ENCODE data around the gene DYRK1B. TPM values are rescaled to one million over a fixed set of nuclear protein-coding genes. Genes with fewer than 3 reads are reported as not detected.
"Not testable (repeated sequence)": the region's sequence is repeated elsewhere in the genome, so short reads cannot be mapped to it uniquely, and the experiment has no call there.

Gene DYRK1B
- total RNA-seq, 3 donors from 2014 or later = 2.8 to 3.2 (median 2.8) TPM

DNA sequence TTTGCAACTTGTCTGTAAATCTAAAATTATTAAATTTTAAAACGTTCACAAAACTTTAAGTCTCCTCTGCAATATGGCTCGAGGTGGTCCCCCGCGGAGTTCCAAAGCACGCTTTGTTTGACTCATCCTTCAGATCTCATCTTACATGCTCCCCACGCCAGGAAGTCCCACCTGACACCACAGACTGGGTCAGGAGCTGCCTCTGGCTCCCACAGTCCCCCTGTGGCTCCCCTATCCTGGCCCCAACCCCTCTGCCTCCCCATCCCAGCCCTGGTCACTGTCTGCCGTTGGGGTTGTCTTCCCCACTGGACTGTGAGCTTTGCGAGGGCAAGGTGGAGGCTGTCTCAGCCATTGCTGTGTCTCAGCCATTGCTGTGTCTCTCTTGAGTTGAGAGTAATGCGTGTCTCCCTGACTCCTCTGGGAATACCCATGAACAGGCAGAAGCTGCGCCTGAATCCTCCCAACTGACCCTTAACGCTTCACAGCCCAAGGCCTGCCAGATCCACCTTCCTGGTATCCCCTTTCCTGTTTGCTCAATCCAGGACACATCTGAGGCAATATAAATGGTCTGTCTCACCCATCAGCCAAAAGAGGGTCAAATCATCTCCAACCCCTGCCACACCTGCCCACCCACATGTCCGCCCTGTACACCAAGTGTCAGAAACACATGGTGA, 15.9 kb downstream of the DYRK1B start:
- DNase-seq (no peak), ATAC-seq (no peak)
- Mint-ChIP-seq H3K4me1 (ENCODE audit: low read depth) (peaks cover 9% of the 10 kb centered on the region), H3K9me3 (peaks cover 2% of the 10 kb centered on the region), H3K4me3 (no peak overlapping the region), H3K27me3 (ENCODE audit: low read depth) (no peaks in the 10 kb centered on the region), H3K36me3 (ENCODE audit: insufficient read depth) (peaks cover 23% of the 10 kb centered on the region)

DNA sequence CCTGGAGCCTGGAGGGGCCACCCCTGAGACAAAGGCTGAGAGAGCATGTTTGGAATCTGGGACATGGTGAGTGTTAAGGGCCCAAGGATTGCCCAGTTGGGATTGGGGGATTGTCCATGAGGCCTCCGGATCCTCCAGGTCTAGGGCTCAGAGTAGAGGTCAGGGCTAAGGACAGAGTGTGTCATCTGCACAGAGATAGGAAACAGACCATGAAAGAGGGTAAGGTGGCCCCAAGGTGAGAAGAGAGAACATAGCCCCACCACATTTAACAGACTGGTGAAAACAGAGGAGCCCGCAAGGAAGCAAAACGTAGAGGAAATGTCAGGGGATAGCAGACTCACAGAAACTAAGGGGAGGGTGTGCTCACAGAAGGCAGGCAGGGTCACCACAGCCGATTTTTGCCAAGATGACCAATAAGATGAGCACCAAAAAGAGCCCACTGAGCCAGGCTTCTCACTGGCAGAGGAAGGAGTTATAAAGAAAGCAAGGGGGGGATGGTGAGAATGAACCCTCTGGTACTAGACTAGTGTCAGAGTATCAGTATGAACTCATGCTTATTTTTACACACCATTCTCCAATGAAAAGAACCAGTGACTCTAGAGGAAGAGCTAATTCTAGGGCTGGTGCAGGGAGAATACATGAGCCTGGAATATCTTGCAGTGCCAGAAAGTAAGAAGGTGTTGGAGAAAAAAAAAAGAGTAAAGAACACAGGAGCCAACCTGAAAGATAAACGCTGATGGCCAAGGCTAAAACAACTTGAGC, 17.5 kb downstream of the DYRK1B start:
- ATAC-seq = no peak
- peaks cover 9% of the 10 kb centered on the region for H3K4me1 Mint-ChIP-seq (ENCODE audit: low read depth)
- peaks cover 23% of the 10 kb centered on the region for H3K36me3 Mint-ChIP-seq (ENCODE audit: insufficient read depth)
- H3K4me3 Mint-ChIP-seq = no peak overlapping the region
- no peaks in the 10 kb centered on the region for H3K27me3 Mint-ChIP-seq (ENCODE audit: low read depth)
- no peak for DNase-seq
- H3K9me3 Mint-ChIP-seq = peaks cover 2% of the 10 kb centered on the region

DNA sequence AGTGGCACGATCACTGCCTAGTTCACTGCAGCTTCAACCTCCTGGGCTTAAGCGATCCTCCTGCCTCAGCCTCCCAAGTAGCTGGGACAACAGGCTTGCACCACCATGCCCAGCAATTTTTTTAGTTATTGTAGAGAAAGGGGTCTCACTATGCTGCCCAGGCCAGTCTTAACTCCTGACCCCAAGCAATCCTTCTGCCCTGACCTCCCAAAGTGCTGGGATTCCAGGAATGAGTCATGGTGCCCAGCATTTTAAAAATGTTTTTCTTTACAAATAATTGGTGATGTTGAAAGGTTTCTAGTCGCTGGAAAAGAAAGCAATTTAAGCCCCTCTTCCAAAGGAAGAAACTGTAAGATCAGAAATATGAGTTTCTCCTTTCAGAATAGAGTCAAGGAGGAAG, 19.4 kb downstream of the DYRK1B start:
- ATAC-seq = no peak
- no peaks in the 10 kb centered on the region for H3K9me3 Mint-ChIP-seq

DNA sequence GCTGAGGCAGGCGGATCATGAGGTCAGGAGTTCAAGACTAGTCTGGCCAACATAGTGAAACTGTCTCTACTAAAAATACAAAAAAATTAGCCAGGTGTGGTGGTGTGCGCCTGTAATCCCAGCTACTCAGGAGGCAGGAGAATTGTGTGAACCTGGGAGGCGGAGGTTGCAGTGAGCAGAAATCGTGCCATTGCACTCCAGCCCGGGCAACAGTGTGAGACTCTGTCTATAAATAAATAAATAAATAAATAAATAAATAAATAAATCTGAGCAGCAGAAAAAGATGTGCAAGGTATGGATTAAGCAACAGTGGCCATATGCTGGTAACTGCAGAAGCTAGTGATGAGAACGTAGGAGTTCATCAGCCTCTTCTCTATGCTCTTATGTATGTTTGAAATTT, 19.9 kb downstream of the DYRK1B start:
- H3K36me3 Mint-ChIP-seq (ENCODE audit: insufficient read depth) = peaks cover 16% of the 10 kb centered on the region
- not testable (repeated sequence) for H3K4me1 Mint-ChIP-seq (ENCODE audit: low read depth); H3K9me3 Mint-ChIP-seq; H3K4me3 Mint-ChIP-seq; ATAC-seq; DNase-seq; H3K27me3 Mint-ChIP-seq (ENCODE audit: low read depth)

More for the DNA sequence above, 19.4 kb downstream of the DYRK1B start:
- Mint-ChIP-seq H3K4me1 (ENCODE audit: low read depth) (peaks cover 6% of the 10 kb centered on the region), H3K27me3 (ENCODE audit: low read depth) (no peaks in the 10 kb centered on the region), H3K36me3 (ENCODE audit: insufficient read depth) (peaks cover 18% of the 10 kb centered on the region), H3K4me3 (no peak overlapping the region)
- no peak for DNase-seq

DNA sequence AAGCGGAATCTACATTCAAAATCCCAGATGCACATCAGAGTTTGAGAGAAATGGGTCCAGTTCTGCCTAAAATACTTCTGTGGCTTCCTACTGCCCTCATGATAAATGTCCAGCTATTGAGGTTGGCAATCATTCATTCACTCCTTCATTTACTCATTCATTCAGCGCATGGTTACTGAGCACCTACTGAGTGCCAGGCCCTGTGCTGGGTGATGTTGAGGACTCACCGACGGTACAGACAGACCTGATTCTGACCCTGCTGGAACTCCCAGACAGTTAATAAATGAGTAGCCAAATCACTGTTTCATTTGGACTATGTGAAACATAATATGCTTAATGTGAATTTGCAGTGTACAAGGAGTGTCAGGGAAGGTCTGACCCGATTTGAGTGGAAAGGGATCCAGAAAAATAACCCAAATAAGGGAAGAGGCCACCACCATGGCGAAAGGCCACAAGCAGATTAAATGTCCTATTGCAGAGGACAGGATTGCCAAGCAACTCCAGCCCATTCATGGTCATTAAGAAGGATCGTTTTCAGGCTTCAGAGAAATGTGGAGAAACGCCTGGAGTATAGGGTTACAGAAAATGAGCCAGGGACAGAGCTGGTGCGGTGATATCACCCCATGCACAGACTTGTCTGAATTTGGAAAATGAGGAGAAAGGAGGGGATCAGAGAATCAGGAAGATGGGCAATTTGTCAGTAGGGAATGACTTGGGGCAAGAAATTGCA, 20.5 kb downstream of the DYRK1B start:
- no peak for DNase-seq
- Mint-ChIP-seq H3K36me3 (ENCODE audit: insufficient read depth) (peaks cover 13% of the 10 kb centered on the region), H3K9me3 (no peaks in the 10 kb centered on the region), H3K4me1 (ENCODE audit: low read depth) (no peaks in the 10 kb centered on the region), H3K27me3 (ENCODE audit: low read depth) (no peaks in the 10 kb centered on the region), H3K4me3 (no peak overlapping the region)
- ATAC-seq = no peak

DNA sequence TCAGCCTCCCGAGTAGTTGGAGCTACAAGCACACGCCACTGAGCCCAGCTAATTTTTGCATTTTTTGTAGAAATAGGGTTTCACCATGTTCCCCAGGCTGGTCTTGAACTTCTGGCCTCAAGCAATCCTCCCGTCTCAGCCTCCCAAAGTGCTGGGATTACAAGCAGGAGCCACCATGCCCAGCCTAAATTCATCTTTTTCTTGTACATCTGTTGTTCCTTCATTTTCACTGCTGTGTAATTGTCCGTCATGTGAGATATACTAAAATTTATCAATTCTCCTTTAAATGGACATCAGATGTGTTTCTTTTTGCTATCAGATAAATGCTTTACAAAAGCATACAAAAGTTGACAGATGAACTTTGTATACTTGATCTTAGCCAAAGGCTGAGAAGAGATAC, 22.9 kb downstream of the DYRK1B start:
- no peaks in the 10 kb centered on the region for H3K4me1 Mint-ChIP-seq (ENCODE audit: low read depth)
- no peak for DNase-seq
- H3K36me3 Mint-ChIP-seq (ENCODE audit: insufficient read depth) = peaks cover 2% of the 10 kb centered on the region
- no peak overlapping the region for H3K4me3 Mint-ChIP-seq
- H3K9me3 Mint-ChIP-seq = no peaks in the 10 kb centered on the region
- H3K27me3 Mint-ChIP-seq (ENCODE audit: low read depth) = no peaks in the 10 kb centered on the region
- no peak for ATAC-seq

DNA sequence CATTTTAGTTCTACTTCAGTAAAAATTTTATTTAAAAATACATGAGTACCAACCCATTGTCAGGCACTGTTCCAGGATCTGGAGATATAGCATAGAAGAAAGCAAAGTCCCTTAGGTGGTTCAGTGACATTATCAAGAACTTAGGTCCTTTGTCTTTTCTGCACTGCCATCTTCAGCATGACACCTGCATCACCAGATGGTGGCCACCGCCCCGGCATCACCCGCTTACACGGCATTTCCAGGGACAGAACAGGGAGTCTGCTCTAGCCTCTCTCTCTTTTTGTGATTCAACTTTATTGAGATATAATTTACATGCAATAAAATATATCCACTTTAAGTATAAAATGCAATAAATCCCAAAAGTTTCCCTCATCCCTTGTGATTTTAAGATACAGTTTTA, 23.5 kb downstream of the DYRK1B start:
- Mint-ChIP-seq H3K27me3 (ENCODE audit: low read depth) (no peaks in the 10 kb centered on the region), H3K36me3 (ENCODE audit: insufficient read depth) (no peaks in the 10 kb centered on the region), H3K9me3 (no peaks in the 10 kb centered on the region), H3K4me3 (no peak overlapping the region), H3K4me1 (ENCODE audit: low read depth) (no peaks in the 10 kb centered on the region)
- DNase-seq (no peak), ATAC-seq (no peak)

DNA sequence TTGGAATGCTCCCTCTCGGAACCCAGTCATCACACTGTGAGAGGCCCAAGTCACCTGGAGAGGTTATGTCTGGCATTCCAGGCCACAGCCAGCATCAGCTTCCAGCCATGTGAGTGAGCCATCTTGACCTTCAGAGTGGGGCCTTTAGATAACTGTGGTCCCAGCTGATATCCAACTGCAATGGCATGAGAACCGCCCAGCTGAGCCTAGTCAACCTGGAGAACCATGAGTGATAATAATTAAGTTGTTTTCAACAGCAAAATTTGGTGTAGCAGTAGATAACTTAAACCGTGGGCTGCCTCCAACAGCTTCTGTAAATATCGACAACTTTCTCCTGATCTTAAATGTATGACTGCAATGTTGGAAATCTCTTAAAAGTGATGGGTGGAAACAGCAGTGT, 24.6 kb downstream of the DYRK1B start:
- Mint-ChIP-seq H3K36me3 (ENCODE audit: insufficient read depth) (no peaks in the 10 kb centered on the region), H3K27me3 (ENCODE audit: low read depth) (no peaks in the 10 kb centered on the region)
- ATAC-seq = no peak

DNA sequence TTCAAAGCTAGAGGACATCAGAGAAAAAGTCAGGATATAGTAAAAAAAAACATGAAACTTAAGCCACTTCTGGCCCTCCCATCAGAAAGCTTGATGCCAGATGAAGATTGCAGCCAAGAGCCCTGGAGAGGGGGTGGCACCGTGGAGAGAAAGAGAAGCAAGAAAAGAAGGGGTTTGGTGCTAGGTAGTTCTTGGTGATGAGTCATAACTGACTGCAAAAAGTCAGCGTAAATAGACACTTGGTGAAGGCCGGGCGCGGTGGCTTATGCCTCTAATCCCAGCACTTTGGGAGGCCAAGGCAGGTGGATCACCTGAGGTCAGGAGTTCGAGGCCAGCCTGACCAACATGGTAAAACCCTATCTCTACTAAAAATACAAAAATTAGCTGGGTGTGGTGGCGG, 25.3 kb downstream of the DYRK1B start:
- not testable (repeated sequence) for DNase-seq; H3K4me1 Mint-ChIP-seq (ENCODE audit: low read depth); H3K27me3 Mint-ChIP-seq (ENCODE audit: low read depth); H3K36me3 Mint-ChIP-seq (ENCODE audit: insufficient read depth); H3K9me3 Mint-ChIP-seq; ATAC-seq; H3K4me3 Mint-ChIP-seq

More for the DNA sequence above, 24.6 kb downstream of the DYRK1B start:
- no peak for DNase-seq
- H3K4me3 Mint-ChIP-seq = no peak overlapping the region
- no peaks in the 10 kb centered on the region for H3K9me3 Mint-ChIP-seq
- no peaks in the 10 kb centered on the region for H3K4me1 Mint-ChIP-seq (ENCODE audit: low read depth)

DNA sequence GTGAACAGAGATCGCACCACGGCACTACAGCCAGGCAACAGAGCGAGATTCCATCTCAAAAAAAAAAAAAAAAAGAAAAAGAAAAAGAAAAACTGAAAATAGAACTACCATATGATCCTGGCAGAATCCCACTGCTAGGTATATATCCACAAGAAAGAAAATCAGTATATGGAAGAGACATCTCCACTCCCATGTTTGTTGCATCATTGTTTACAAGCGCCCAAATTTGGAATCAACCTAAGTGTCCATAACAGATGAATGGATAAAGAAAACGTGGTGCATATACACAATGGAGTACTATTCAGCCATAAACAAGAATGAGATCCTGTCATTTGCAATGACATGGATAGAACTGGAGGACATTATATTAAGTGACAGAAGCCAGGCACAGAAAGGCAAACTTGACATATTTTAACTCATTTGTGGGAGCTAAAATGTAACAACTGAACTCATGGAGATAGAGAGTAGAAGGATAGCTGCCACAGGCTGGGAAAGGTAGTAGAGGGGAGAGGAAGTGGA, 26.1 kb downstream of the DYRK1B start:
- DNase-seq = no peak
- Mint-ChIP-seq H3K4me3 (no peak overlapping the region), H3K4me1 (ENCODE audit: low read depth) (no peaks in the 10 kb centered on the region), H3K36me3 (ENCODE audit: insufficient read depth) (no peaks in the 10 kb centered on the region), H3K9me3 (no peaks in the 10 kb centered on the region), H3K27me3 (ENCODE audit: low read depth) (peaks cover 7% of the 10 kb centered on the region)
- no peak for ATAC-seq

DNA sequence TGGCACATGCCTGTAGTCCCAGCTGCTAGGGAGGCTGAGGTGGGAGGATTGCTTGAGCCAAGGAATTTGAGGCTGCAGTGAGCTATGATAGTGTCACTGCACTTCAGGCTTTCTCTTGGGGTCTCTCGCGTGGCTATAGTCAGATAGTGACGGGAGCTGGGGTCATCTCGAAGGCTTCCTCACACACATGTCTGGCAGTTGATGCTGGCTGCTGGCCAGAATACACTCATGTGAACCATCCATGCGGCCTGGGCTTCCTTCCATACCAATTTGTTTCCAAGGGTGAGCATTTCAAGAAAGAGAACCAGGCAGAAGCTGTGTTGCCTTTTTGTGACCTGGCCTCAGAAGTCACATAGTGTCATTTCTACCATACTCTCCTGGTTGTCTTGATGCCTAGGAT, 28.9 kb downstream of the DYRK1B start:
- ATAC-seq (no peak), DNase-seq (no peak)
- Mint-ChIP-seq H3K4me3 (no peak overlapping the region), H3K36me3 (ENCODE audit: insufficient read depth) (no peaks in the 10 kb centered on the region), H3K9me3 (no peaks in the 10 kb centered on the region), H3K27me3 (ENCODE audit: low read depth) (peaks cover 7% of the 10 kb centered on the region), H3K4me1 (ENCODE audit: low read depth) (no peaks in the 10 kb centered on the region)

DNA sequence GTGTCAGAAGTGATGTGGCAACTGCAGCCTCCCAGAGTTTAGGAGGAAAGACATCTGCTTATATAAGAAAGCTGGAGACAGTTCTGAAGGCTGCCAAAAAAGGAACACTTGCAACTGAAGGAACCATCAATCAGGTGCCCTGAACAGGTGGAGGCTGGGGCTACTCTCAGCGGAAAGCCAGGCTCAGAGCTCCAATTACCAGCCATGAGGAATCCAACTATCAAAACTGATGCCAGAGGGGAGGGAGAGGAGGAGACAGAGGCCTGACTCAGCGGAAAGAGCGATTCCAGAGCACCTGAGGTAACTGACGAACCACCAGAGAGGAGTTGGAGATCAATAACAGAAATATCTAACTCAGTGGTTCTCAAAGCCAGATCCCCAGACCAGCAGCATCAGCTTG, 31.0 kb downstream of the DYRK1B start:
- Mint-ChIP-seq H3K4me3 (no peak overlapping the region), H3K4me1 (ENCODE audit: low read depth) (no peaks in the 10 kb centered on the region), H3K9me3 (no peaks in the 10 kb centered on the region), H3K36me3 (ENCODE audit: insufficient read depth) (no peaks in the 10 kb centered on the region), H3K27me3 (ENCODE audit: low read depth) (peaks cover 7% of the 10 kb centered on the region)
- DNase-seq (no peak), ATAC-seq (no peak)

DNA sequence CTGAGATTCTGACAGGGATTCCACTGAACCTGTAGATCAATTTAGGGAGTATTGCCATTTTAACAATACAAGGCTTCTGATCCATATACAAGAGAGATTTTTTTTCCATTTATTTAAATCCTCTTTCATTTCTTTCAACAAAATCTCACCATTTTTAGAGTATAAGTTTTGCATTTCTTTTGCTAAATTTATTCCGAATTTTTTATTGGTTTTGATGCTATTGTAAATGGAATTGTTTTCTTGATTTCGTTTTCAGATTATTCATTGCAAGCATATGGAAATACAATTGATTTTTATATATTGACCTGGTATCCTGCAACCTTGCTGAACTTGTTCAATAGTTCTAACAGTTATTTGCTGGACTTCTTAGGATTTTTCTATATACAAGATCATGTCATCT, 36.9 kb downstream of the DYRK1B start:
- no peak for DNase-seq
- no peaks in the 10 kb centered on the region for H3K4me1 Mint-ChIP-seq (ENCODE audit: low read depth)
- H3K27me3 Mint-ChIP-seq (ENCODE audit: low read depth) = no peaks in the 10 kb centered on the region
- ATAC-seq = no peak
- no peaks in the 10 kb centered on the region for H3K9me3 Mint-ChIP-seq
- H3K4me3 Mint-ChIP-seq = no peak overlapping the region
- no peaks in the 10 kb centered on the region for H3K36me3 Mint-ChIP-seq (ENCODE audit: insufficient read depth)

DNA sequence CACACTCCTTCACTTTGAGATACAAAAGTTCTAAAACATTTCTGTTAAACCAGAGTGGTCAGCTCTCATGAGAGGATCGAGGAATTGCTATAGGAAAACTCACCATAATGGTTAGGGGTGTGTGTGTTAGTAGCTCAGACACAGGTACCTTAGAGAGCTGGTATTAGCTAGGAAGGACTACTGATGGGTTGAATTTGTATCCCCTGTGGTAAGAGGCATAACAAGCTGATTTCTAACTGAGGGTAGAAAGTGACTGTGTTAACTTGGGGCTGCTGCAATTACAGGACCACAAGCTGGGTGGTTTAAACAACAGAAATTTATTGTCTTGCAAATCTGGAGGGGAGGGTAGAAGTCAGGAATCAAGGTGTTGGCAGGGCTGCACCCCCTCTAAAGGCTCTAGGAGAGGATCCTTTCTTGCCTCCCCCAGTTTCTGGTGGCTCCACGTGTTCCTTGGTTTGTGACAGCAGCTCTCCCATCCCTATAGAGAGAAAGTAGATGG, 37.9 kb downstream of the DYRK1B start:
- DNase-seq = no peak
- Mint-ChIP-seq H3K4me1 (ENCODE audit: low read depth) (no peaks in the 10 kb centered on the region), H3K27me3 (ENCODE audit: low read depth) (no peaks in the 10 kb centered on the region), H3K36me3 (ENCODE audit: insufficient read depth) (no peaks in the 10 kb centered on the region), H3K9me3 (no peaks in the 10 kb centered on the region), H3K4me3 (no peak overlapping the region)
- ATAC-seq = no peak
